ENCODE data around the gene ATP13A5.

- TF ChIP-seq CTCF (IDR thresholded peaks at IDR 0.05), result no peak
- TF ChIP-seq REST (IDR thresholded peaks at IDR 0.05; ENCODE audit: insufficient read depth in 1 of 2, low read depth in 2 of 2, low read length in 1 of 2), result no peak
- TF ChIP-seq POLR2AphosphoS5 (IDR thresholded peaks at IDR 0.05; ENCODE audit: low read depth, low read length), result no peak
- TF ChIP-seq TCF7L2 (IDR thresholded peaks at IDR 0.05; ENCODE audit: low read depth, low read length), result no peak
These were observed 81.1 kb downstream of the ATP13A5 start for GRCh38 chr3:193297421-193297820.

Measured in Panc1 (cell line).